Lung (tissue), 12 donors: ENCODE measurements around the gene GPI. TPM values are rescaled to one million over a fixed set of nuclear protein-coding genes. Genes with fewer than 3 reads are reported as not detected.
A peak's percentile ranks its signal among the peaks of the same experiment; 100 is the strongest.

Experiments used
- ATAC-seq: fragments of 200-7000 bp; cut with Tn5 transposase; one replicate; pipeline ENCODE4 v1.9.1; 2020; ENCODE audit warnings: moderate number of reproducible peaks; ENCODE audit not compliant: insufficient read depth, low FRiP score
- DNase-seq, 3 donors: peaks; one replicate each; pipeline ENCODE4 v3.0.0-alpha.2; 2013 to 2017
- H3K27ac ChIP-seq, 2 donors: one replicate each; pipeline ENCODE4 v1.5.1; 2013; ENCODE audit warnings: mild to moderate bottlenecking in 2 of 2, moderate library complexity in 2 of 2, control low read depth in 1 of 2, inconsistent platforms in 1 of 2, low read depth in 1 of 2, low read length in 1 of 2
- H3K27me3 ChIP-seq, 3 donors: one replicate each; pipeline ENCODE4 v1.5.1; 2013; ENCODE audit warnings: low read length in 2 of 3; ENCODE audit not compliant: control insufficient read depth in 3 of 3, insufficient read depth in 3 of 3
- H3K36me3 ChIP-seq, 4 donors: one replicate each; pipeline ENCODE4 v1.5.1; 2013; ENCODE audit warnings: low read length in 4 of 4, mild to moderate bottlenecking in 1 of 4, moderate library complexity in 1 of 4; ENCODE audit not compliant: control insufficient read depth in 4 of 4, insufficient read depth in 4 of 4
- H3K4me1 ChIP-seq, 5 donors: one replicate each; pipeline ENCODE4 v1.5.1; 2013; ENCODE audit warnings: low read length in 5 of 5, mild to moderate bottlenecking in 2 of 5, moderate library complexity in 1 of 5; ENCODE audit not compliant: control insufficient read depth in 5 of 5, insufficient read depth in 5 of 5
- H3K4me3 ChIP-seq: one replicate; pipeline ENCODE4 v1.5.1; 2013; ENCODE audit warnings: mild to moderate bottlenecking, control low read depth, moderate library complexity
- H3K9ac ChIP-seq, 2 donors: one replicate each; pipeline ENCODE4 v1.5.1; 2013; ENCODE audit warnings: low read length in 2 of 2, control low read depth in 1 of 2; ENCODE audit not compliant: insufficient read depth in 1 of 2
- H3K9me3 ChIP-seq, 4 donors: one replicate each; pipeline ENCODE4 v1.5.1; 2013; ENCODE audit warnings: low read length in 3 of 4, mild to moderate bottlenecking in 1 of 4, moderate library complexity in 1 of 4; ENCODE audit not compliant: control insufficient read depth in 4 of 4, insufficient read depth in 3 of 4
- WGBS, 2 donors: extraction: QIAGEN DNeasy Blood & Tissue Kit; methylation state at CpG; one replicate each; pipeline ENCODE4 v1.1.7; 2013; 5-methylcytosine and 5-hydroxymethylcytosine counted together
- polyA plus RNA-seq, 2 donors: library from polyadenylated mRNA; stranded (reverse); fragments of 200-250 nt; gene quantifications; one replicate each; pipeline ENCODE4 v1.2.1, GENCODE V29; 2013
- total RNA-seq, 2 donors: library from RNA; depleted of rRNA in 1 of 2; stranded (reverse); fragments of >200 nt in 1 of 2; gene quantifications; one replicate each; pipeline ENCODE4 v1.2.1, GENCODE V29; 2014 to 2021
- TF ChIP-seq, protein P1 (sequence below): IDR thresholded peaks from 2 replicates; pipeline ENCODE4 v1.5.1; 2012; ENCODE audit warnings: mild to moderate bottlenecking; ENCODE audit errors: control extremely low read depth, extremely low read depth
- donor health status: control.
- donor health status: control.
- donor health status: Bipolar disorder and iron deficiency.
- donor health status: healthy.
- donor health status: DM: yes; HTN: yes; CAD: no.

GPI gene
- total and polyA plus RNA-seq, 4 donors = 79.8 to 225 (median 121) TPM

DNA sequence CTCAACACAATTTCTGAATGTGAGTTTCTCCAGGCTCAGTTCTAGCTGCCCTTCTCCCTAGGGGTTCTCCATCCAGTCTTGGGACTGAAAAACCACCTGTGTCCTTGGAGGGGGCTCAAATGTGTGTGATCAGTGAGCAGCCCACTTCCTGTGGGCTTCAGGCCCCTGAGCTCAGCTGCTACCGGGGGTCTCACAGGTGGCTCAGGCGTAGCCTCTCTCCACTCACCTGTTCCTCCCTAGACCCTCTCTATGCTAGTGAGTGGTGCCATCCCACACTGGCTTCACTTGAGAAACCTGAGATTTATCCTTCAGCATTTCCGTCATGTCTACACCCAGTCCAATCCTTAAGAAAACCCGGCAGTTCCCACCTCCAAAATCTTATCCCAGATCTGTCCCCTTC lies 39.8 kb upstream of the GPI start:
- Histone ChIP-seq H3K27me3 (no peaks in the 10 kb centered on the region), H3K9ac (peak overlapping the region in 1 of 2 donors; percentile 61), H3K27ac (no peak overlapping the region), H3K36me3 (peaks cover 3 to 34% (median 14%) of the 10 kb centered on the region in 4 donors), H3K4me3 (no peak overlapping the region), H3K4me1 (peaks cover 0 to 21% (median 10%) of the 10 kb centered on the region in 5 donors), H3K9me3 (no peaks in the 10 kb centered on the region)
- 94 to 96% methylated on average over 4 of the region's 4 CpGs for WGBS, 2 donors
- TF ChIP-seq, protein P1, sequence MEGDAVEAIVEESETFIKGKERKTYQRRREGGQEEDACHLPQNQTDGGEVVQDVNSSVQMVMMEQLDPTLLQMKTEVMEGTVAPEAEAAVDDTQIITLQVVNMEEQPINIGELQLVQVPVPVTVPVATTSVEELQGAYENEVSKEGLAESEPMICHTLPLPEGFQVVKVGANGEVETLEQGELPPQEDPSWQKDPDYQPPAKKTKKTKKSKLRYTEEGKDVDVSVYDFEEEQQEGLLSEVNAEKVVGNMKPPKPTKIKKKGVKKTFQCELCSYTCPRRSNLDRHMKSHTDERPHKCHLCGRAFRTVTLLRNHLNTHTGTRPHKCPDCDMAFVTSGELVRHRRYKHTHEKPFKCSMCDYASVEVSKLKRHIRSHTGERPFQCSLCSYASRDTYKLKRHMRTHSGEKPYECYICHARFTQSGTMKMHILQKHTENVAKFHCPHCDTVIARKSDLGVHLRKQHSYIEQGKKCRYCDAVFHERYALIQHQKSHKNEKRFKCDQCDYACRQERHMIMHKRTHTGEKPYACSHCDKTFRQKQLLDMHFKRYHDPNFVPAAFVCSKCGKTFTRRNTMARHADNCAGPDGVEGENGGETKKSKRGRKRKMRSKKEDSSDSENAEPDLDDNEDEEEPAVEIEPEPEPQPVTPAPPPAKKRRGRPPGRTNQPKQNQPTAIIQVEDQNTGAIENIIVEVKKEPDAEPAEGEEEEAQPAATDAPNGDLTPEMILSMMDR = no peak
- no peak for DNase-seq
- ATAC-seq = no peak

- peak overlapping the region in 1 of 2 donors; percentile 61 for H3K9ac ChIP-seq
- DNase-seq = peak in 2 of 3 donors; percentile 80 to 84
- peaks cover 0 to 21% (median 10%) of the 10 kb centered on the region in 5 donors for H3K4me1 ChIP-seq
- WGBS, 2 donors = 63 to 71% methylated on average over 4 of the region's 4 CpGs
- peaks cover 5 to 38% (median 15%) of the 10 kb centered on the region in 4 donors for H3K36me3 ChIP-seq
- no peak overlapping the region for H3K4me3 ChIP-seq
- TF ChIP-seq, protein P1 = no peak
- H3K27ac ChIP-seq = no peak overlapping the region
- no peak for ATAC-seq
- no peaks in the 10 kb centered on the region for H3K27me3 ChIP-seq
- H3K9me3 ChIP-seq = no peaks in the 10 kb centered on the region
Measured at GRCh38 chr19:34325981-34326787, 38.8 kb upstream of the GPI start.

- peak overlapping the region in 1 of 2 donors; percentile 39 for H3K27ac ChIP-seq
- no peak overlapping the region for H3K4me3 ChIP-seq
- WGBS, 2 donors = 75 to 92% methylated on average over 15 of the region's 15 CpGs
Measured at GRCh38 chr19:34327851-34328250, 37.1 kb upstream of the GPI start.

More at GRCh38 chr19:34327851-34328250, 37.1 kb upstream of the GPI start:
- ATAC-seq (no peak), DNase-seq (peak in 1 of 3 donors; percentile 41)
- peaks cover 0 to 21% (median 10%) of the 10 kb centered on the region in 5 donors for H3K4me1 ChIP-seq
- TF ChIP-seq, protein P1 = no peak
- H3K9me3 ChIP-seq = no peaks in the 10 kb centered on the region
- H3K27me3 ChIP-seq = no peaks in the 10 kb centered on the region
- no peak overlapping the region for H3K9ac ChIP-seq
- peaks cover 5 to 36% (median 17%) of the 10 kb centered on the region in 4 donors for H3K36me3 ChIP-seq
